D721Med (cell line): ENCODE data around the gene USP24.
A peak's percentile ranks its signal among the peaks of the same experiment; 100 is the strongest.

ENCODE experiments used
- DNase-seq: peaks from one replicate; pipeline ENCODE4 v3.0.0; 2011; ENCODE audit warnings: low spot score; ENCODE audit not compliant: insufficient read length
- FAIRE-seq: peaks from 2 replicates; lab custom pipeline; 2011; peaks lifted over from hg19 to GRCh38; lab: Jason Lieb, UNC
- TF ChIP-seq, protein P1 (sequence below): IDR thresholded peaks from 2 replicates; pipeline ENCODE4 v1.5.1; 2012; ENCODE audit warnings: mild to moderate bottlenecking, control low read depth; ENCODE audit not compliant: insufficient read depth; ENCODE audit errors: missing control alignments

USP24 gene

GRCh38 chr1:55073187-55073916 is 141.8 kb downstream of the USP24 start:
- FAIRE-seq, result no peak
- TF ChIP-seq, protein P1, sequence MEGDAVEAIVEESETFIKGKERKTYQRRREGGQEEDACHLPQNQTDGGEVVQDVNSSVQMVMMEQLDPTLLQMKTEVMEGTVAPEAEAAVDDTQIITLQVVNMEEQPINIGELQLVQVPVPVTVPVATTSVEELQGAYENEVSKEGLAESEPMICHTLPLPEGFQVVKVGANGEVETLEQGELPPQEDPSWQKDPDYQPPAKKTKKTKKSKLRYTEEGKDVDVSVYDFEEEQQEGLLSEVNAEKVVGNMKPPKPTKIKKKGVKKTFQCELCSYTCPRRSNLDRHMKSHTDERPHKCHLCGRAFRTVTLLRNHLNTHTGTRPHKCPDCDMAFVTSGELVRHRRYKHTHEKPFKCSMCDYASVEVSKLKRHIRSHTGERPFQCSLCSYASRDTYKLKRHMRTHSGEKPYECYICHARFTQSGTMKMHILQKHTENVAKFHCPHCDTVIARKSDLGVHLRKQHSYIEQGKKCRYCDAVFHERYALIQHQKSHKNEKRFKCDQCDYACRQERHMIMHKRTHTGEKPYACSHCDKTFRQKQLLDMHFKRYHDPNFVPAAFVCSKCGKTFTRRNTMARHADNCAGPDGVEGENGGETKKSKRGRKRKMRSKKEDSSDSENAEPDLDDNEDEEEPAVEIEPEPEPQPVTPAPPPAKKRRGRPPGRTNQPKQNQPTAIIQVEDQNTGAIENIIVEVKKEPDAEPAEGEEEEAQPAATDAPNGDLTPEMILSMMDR, result no peak
- no peak for DNase-seq

DNA sequence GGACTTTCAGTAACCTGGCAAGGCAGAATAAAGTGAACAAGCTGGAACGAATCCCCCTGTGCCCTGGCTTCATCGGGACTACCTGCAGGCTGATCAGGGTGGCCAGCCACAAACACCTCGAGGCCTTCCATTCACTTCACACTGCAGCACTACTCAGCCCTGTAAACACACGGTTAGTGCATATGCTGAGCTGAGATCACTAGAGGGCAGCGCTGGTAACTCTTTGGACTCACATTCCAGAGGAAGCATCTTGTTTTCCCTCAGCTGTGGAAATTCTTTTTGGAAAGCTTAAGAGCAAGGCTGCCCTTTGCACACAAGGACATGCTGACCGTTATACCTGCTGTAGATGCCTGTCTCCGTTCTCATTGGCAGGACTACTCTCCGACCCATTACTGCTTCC is 143.7 kb downstream of the USP24 start:
- DNase-seq, result no peak

GRCh38 chr1:55070293-55071164 is 144.6 kb downstream of the USP24 start:
- TF ChIP-seq, protein P1, result no peak
- FAIRE-seq (no peak), DNase-seq (no peak)

More for the DNA sequence above, 143.7 kb downstream of the USP24 start:
- peak; percentile 64 for FAIRE-seq
- TF ChIP-seq, protein P1, result peak; percentile 55

DNA sequence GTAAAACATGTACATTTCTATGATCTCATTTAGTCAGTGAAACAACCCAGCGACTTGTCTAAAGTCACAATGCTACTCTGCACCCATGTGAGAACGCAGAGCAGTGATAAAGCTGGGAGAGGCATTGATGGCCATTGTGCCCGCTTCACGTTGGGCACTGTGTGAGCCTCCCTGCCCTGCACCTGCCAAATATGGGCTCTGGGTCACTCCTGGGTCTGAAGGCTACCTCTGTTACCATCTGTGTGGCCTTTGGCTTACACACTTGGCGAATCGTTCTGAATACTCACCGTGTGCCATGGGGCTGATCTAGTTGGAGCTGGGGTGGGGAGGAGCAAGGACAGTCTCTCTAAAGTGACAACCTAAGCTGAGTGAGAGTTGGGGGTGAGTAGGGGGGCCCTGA is 145.9 kb downstream of the USP24 start:
- DNase-seq, result no peak
- TF ChIP-seq, protein P1, result no peak
- FAIRE-seq, result no peak

DNA sequence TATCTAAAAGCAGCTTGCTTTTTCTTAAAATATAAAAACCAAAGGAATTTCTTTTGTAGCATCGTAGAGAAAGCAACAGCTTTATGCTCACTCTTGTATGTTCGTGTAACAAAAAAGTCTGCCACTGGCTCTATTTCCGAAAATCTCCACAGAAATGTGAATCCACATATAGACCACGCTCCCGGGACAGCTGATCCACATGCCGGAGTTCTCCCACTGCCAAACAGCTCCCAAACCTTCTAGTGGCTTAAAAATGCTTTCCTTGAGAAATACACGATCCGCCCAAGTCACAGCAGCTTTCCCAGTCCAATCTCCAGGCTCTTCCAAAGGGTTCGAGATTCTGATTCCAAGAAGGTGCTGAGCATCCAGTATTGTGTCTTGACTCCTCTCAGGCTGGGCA is 146.5 kb downstream of the USP24 start:
- no peak for FAIRE-seq
- TF ChIP-seq, protein P1, result no peak

DNA sequence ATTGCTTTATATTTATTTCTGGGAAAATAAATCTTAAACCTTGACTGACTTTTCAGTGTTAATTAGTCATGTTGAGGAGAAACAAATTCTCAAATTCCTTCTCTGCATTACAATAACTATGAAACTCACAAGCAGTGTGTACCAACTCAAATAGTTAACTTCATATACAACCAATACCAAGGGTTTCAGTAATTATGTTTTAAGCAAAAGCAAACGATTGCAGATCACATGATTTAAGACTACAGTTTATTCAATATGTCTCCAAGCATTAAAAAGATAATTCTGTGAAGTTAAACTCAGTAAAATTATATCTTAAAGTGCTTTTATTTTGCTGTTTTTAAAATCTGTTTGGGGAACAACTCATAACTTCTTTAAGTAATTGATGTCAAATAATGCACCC is 147.2 kb downstream of the USP24 start:
- FAIRE-seq (no peak), DNase-seq (no peak)
- TF ChIP-seq, protein P1, result no peak

More for the DNA sequence above, 146.5 kb downstream of the USP24 start:
- no peak for DNase-seq
